SK-N-SH treated with all-trans-retinoic acid at 6 μM for 48 hours (cell line): ENCODE measurements around the gene RAB8B.
A peak's percentile ranks its signal among the peaks of the same experiment; 100 is the strongest.

Experiments
- ATAC-seq: fragments of 200-7000 bp; cut with Tn5 transposase; 3 replicates; pipeline ENCODE4 v1.9.1; 2020; ENCODE audit warnings: mild to moderate bottlenecking, moderate library complexity
- ARNTL ChIP-seq: fragments of 450-650 bp; formaldehyde crosslinking; IDR thresholded peaks from 2 replicates; pipeline ENCODE4 v1.5.0; 2020; ENCODE audit warnings: low read depth, mild to moderate bottlenecking, moderate library complexity, borderline replicate concordance
- BACH2 ChIP-seq: fragments of 250-450 bp; sonication (Bioruptor Pico); IDR thresholded peaks from 2 replicates; pipeline ENCODE4 v1.9.0; 2021; ENCODE audit warnings: mild to moderate bottlenecking, borderline replicate concordance
- CSDC2 ChIP-seq: fragments of 250-450 bp; sonication (Bioruptor Pico); IDR thresholded peaks from 2 replicates; pipeline ENCODE4 v1.5.0; 2020; ENCODE audit warnings: mild to moderate bottlenecking, moderate library complexity
- ISL1 ChIP-seq: fragments of 250-450 bp; sonication (Bioruptor Pico); IDR thresholded peaks from 2 replicates; pipeline ENCODE4 v2.1.2; 2022; ENCODE audit warnings: mild to moderate bottlenecking, moderate library complexity
- OSR1 ChIP-seq: fragments of 250-450 bp; sonication (Bioruptor Pico); IDR thresholded peaks from 2 replicates; pipeline ENCODE4 v1.8.0; 2022; ENCODE audit warnings: moderate library complexity, mild to moderate bottlenecking, inconsistent platforms
- RARB ChIP-seq: fragments of 250-450 bp; sonication (Bioruptor Pico); IDR thresholded peaks from 2 replicates; pipeline ENCODE4 v1.8.0; 2021; ENCODE audit warnings: mild to moderate bottlenecking, moderate library complexity
- TOX ChIP-seq: fragments of 250-450 bp; sonication (Bioruptor Pico); IDR thresholded peaks from 2 replicates; pipeline ENCODE4 v1.8.0; 2021; ENCODE audit warnings: mild to moderate bottlenecking, moderate library complexity, borderline replicate concordance
- ZFP30 ChIP-seq: fragments of 450-650 bp; formaldehyde crosslinking; IDR thresholded peaks from 2 replicates; pipeline ENCODE4 v1.5.0; 2022; ENCODE audit warnings: mild to moderate bottlenecking, moderate library complexity
- ZNF565 ChIP-seq: fragments of 450-650 bp; formaldehyde crosslinking; conservative IDR thresholded peaks from 2 replicates; pipeline ENCODE4 v1.5.0; 2020; ENCODE audit warnings: low read depth, mild to moderate bottlenecking, moderate library complexity
- ZNF70 ChIP-seq: fragments of 450-650 bp; formaldehyde crosslinking; IDR thresholded peaks from 2 replicates; pipeline ENCODE4 v1.5.0; 2020; ENCODE audit warnings: mild to moderate bottlenecking, moderate library complexity
- ZNF8 ChIP-seq: fragments of 450-650 bp; formaldehyde crosslinking; IDR thresholded peaks from 2 replicates; pipeline ENCODE4 v1.5.0; 2020; ENCODE audit warnings: mild to moderate bottlenecking, moderate library complexity
- TF ChIP-seq, protein P1 (sequence below): fragments of 250-450 bp; sonication (Bioruptor Pico); IDR thresholded peaks from 2 replicates; pipeline ENCODE4 v1.8.0; 2020; ENCODE audit warnings: mild to moderate bottlenecking, moderate library complexity, borderline replicate concordance
- TF ChIP-seq, protein P2 (sequence below): fragments of 250-450 bp; sonication (Bioruptor Pico); IDR thresholded peaks from 2 replicates; pipeline ENCODE4 v1.5.0; 2020; ENCODE audit warnings: mild to moderate bottlenecking, moderate library complexity
- TF ChIP-seq, protein P3 (sequence below): fragments of 250-450 bp; sonication (Bioruptor Pico); IDR thresholded peaks from 2 replicates; pipeline ENCODE4 v1.8.0; 2021; ENCODE audit warnings: low read depth, mild to moderate bottlenecking, moderate library complexity, borderline replicate concordance
- TF ChIP-seq, protein P4 (sequence below): fragments of 250-450 bp; sonication (Bioruptor Pico); IDR thresholded peaks from 2 replicates; pipeline ENCODE4 v1.5.1; 2021; ENCODE audit warnings: mild to moderate bottlenecking, moderate library complexity
- TF ChIP-seq, protein P5 (sequence below): fragments of 250-450 bp; sonication (Bioruptor Pico); IDR thresholded peaks from 2 replicates; pipeline ENCODE4 v1.5.1; 2020; ENCODE audit warnings: low read depth, mild to moderate bottlenecking, moderate library complexity

RAB8B gene

DNA sequence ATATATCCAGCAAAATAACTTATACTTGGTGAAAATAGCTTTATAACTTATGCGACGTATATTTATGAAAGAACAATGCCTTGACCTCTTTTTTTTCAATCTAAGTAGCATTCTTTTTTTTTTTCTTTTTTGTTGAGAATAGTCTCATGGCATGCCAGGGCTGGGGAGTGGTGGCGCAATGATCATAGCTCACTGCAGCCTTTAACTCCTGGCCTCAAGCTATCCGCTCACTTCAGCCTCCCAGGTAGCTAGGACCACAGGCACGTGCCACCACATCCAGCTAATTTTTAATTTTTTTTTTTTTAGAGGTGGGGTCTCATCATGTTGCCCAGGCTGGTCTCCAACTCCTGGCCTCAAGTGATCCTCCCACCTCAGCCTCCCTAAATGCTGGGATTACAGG, 43.5 kb downstream of the RAB8B start:
- no peak for ATAC-seq
- TF ChIP-seq, protein P1, sequence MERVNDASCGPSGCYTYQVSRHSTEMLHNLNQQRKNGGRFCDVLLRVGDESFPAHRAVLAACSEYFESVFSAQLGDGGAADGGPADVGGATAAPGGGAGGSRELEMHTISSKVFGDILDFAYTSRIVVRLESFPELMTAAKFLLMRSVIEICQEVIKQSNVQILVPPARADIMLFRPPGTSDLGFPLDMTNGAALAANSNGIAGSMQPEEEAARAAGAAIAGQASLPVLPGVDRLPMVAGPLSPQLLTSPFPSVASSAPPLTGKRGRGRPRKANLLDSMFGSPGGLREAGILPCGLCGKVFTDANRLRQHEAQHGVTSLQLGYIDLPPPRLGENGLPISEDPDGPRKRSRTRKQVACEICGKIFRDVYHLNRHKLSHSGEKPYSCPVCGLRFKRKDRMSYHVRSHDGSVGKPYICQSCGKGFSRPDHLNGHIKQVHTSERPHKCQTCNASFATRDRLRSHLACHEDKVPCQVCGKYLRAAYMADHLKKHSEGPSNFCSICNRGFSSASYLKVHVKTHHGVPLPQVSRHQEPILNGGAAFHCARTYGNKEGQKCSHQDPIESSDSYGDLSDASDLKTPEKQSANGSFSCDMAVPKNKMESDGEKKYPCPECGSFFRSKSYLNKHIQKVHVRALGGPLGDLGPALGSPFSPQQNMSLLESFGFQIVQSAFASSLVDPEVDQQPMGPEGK (CRISPR knock-in tag): no peak
- no peak for TF ChIP-seq TOX (CRISPR knock-in tag)
- TF ChIP-seq ZNF8 (CRISPR knock-in tag): no peak
- no peak for TF ChIP-seq RARB
- TF ChIP-seq, protein P2, sequence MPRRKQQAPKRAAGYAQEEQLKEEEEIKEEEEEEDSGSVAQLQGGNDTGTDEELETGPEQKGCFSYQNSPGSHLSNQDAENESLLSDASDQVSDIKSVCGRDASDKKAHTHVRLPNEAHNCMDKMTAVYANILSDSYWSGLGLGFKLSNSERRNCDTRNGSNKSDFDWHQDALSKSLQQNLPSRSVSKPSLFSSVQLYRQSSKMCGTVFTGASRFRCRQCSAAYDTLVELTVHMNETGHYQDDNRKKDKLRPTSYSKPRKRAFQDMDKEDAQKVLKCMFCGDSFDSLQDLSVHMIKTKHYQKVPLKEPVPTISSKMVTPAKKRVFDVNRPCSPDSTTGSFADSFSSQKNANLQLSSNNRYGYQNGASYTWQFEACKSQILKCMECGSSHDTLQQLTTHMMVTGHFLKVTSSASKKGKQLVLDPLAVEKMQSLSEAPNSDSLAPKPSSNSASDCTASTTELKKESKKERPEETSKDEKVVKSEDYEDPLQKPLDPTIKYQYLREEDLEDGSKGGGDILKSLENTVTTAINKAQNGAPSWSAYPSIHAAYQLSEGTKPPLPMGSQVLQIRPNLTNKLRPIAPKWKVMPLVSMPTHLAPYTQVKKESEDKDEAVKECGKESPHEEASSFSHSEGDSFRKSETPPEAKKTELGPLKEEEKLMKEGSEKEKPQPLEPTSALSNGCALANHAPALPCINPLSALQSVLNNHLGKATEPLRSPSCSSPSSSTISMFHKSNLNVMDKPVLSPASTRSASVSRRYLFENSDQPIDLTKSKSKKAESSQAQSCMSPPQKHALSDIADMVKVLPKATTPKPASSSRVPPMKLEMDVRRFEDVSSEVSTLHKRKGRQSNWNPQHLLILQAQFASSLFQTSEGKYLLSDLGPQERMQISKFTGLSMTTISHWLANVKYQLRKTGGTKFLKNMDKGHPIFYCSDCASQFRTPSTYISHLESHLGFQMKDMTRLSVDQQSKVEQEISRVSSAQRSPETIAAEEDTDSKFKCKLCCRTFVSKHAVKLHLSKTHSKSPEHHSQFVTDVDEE (CRISPR knock-in tag): no peak
- TF ChIP-seq BACH2 (CRISPR knock-in tag): no peak

DNA sequence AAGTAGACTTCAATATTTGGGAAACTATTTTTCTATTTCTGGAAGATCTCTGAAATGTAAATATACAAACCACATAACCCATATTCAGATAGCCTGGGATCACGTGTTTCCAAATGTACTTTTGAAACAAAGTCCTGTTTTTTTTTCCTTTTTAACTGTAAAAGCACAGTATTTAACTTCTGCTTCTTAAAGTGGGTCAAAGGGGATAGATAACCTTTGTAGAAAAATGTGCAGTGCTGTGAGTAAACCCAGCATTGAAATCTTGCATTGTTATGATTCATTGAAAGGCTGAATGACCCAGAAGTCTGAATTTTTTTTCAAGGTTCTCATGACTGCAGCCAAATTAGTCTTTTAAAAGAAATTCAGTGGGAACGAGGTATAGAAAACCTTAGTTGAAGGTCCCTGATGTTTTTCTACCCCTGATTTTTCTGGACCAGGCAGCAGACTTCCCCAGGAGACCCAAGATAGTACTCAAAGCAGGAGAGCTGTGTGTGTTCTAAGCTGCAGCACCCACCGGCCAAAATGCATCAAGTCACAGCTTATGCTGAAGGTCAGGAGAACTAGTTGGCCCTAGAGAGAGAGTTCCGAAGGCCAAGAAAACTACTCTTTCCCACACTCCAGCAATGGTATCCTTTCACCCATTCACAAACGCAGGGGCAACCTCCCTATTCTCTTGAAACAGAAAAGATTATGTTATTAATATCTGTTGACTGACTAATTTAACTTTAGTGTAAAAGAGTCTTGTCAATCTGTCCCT, 44.4 kb downstream of the RAB8B start:
- no peak for TF ChIP-seq OSR1 (CRISPR knock-in tag)
- TF ChIP-seq TOX (CRISPR knock-in tag): no peak
- no peak for TF ChIP-seq ZNF565
- no peak for TF ChIP-seq ZNF70
- TF ChIP-seq, protein P3, sequence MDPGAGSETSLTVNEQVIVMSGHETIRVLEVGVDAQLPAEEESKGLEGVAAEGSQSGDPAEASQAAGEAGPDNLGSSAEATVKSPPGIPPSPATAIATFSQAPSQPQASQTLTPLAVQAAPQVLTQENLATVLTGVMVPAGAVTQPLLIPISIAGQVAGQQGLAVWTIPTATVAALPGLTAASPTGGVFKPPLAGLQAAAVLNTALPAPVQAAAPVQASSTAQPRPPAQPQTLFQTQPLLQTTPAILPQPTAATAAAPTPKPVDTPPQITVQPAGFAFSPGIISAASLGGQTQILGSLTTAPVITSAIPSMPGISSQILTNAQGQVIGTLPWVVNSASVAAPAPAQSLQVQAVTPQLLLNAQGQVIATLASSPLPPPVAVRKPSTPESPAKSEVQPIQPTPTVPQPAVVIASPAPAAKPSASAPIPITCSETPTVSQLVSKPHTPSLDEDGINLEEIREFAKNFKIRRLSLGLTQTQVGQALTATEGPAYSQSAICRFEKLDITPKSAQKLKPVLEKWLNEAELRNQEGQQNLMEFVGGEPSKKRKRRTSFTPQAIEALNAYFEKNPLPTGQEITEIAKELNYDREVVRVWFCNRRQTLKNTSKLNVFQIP: no peak
- 0 out of 2 replicates have a peak, but pooled peaks have one; percentile 25 for TF ChIP-seq ISL1
- no peak for TF ChIP-seq ZFP30 (CRISPR knock-in tag)
- TF ChIP-seq, all 23 proteins: peak for 1
- ATAC-seq: peak; percentile 67

DNA sequence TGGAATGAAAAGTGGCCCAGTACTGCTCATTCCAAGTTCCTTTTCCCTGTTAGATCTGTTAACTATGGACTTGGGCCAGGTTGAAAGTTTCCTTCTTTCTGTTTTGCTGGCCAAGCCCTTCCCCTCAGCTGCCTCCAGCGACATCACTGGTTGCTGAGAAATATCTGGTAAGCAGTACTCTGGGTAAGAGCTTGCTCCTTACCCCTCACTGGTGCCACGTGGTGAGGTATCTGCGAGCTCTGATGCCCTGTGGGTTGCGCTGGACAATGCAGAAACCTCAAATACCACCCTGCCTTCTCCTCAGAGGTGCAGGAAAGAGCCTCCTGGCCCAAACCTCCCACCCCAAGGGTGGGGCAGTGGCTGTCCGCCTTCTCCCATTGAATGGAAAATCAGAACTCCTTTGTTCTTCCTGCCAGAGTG, 45.1 kb downstream of the RAB8B start:
- peak; percentile 87 for ATAC-seq
- TF ChIP-seq BACH2 (CRISPR knock-in tag) (no peak), OSR1 (CRISPR knock-in tag) (no peak), ZFP30 (CRISPR knock-in tag) (no peak), RARB (no peak), CSDC2 (0 out of 2 replicates have a peak, but pooled peaks have one; percentile 23), ARNTL (CRISPR knock-in tag) (no peak), ZNF70 (no peak)
- TF ChIP-seq, protein P4, sequence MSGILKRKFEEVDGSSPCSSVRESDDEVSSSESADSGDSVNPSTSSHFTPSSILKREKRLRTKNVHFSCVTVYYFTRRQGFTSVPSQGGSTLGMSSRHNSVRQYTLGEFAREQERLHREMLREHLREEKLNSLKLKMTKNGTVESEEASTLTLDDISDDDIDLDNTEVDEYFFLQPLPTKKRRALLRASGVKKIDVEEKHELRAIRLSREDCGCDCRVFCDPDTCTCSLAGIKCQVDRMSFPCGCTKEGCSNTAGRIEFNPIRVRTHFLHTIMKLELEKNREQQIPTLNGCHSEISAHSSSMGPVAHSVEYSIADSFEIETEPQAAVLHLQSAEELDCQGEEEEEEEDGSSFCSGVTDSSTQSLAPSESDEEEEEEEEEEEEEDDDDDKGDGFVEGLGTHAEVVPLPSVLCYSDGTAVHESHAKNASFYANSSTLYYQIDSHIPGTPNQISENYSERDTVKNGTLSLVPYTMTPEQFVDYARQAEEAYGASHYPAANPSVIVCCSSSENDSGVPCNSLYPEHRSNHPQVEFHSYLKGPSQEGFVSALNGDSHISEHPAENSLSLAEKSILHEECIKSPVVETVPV (CRISPR knock-in tag): no peak
- TF ChIP-seq, protein P5, sequence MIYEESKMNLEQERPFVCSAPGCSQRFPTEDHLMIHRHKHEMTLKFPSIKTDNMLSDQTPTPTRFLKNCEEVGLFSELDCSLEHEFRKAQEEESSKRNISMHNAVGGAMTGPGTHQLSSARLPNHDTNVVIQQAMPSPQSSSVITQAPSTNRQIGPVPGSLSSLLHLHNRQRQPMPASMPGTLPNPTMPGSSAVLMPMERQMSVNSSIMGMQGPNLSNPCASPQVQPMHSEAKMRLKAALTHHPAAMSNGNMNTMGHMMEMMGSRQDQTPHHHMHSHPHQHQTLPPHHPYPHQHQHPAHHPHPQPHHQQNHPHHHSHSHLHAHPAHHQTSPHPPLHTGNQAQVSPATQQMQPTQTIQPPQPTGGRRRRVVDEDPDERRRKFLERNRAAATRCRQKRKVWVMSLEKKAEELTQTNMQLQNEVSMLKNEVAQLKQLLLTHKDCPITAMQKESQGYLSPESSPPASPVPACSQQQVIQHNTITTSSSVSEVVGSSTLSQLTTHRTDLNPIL (CRISPR knock-in tag): no peak

DNA sequence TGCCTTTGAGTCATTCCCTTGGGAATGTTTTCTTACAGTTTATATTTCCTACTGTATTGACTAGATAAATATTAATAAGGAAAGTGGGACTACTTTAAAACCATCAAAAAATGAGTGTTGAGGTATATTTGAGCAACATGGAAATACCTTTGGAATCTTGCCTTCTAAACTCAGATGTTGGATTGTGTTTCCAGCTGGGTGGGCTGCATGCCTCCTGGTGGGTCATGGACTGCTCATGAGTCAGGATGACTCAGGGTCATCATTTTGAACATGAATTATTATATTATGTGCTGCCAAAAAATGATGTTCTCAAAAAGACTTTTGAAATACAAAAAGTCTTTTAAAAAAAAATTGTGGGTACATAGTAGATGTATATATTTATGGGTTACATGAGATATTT, 46.9 kb downstream of the RAB8B start:
- peak; percentile 21; the same call in 1 of the 3 replicates for ATAC-seq
- no peak for TF ChIP-seq CSDC2
- TF ChIP-seq, protein P5 (CRISPR knock-in tag): 0 out of 2 replicates have a peak, but pooled peaks have one; percentile 21
- TF ChIP-seq ISL1: peak; percentile 47
